Activated CD8-positive, alpha-beta memory T cell treated with anti-CD3 and anti-CD28 coated beads for 4 hours (primary cell): ENCODE measurements around the gene WDR59.
"Not testable (repeated sequence)": the region's sequence is repeated elsewhere in the genome, so short reads cannot be mapped to it uniquely, and the experiment has no call there.

Experiments used
- DNase-seq, 2 donors: peaks; one replicate each; pipeline ENCODE4 v3.0.0-alpha.2; 2020; ENCODE audit warnings: low read depth in 2 of 2

WDR59 gene

DNA sequence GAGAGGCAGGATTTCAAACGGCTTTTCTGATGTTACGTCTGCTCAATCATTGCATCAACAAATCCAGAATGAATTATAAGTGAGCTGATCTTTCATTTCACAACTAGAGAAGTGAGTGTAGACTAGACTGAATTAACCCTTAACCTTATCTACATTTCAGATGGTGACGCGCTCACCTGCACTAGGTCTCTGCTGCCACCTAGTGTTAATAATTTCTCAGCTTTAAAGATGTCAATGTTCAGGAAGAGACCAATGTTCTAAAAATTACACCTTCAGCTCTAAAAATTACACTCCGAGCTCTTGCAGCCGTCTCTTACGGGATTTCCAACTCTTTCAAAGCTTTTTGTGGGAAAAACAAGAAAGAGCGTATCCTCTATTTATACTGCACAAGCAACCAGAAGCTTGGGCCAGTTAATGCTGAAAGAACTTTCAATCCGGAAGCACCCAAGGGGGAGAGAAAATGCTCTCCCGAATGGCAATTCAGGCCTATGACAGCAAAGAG is 122.1 kb downstream of the WDR59 start:
- DNase-seq: no peak

DNA sequence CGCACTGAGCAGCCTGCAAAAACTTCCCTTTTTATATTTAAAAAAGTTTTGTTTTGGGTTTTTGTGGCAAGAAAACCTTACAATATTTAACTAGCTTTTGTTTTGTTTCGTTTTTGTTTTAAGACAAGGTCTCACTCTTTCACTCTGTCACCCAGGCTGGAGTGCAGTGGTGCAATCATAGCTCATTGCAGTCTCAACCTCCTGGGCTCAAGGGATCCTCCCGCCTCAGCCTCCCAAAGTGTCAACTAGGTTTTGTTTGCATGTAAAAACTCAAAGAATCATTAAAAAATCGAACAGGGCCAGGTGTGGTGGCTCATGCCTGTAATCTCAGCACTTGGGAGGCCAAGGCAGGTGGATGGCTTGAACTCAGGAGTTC is 132.4 kb downstream of the WDR59 start:
- DNase-seq: no peak

DNA sequence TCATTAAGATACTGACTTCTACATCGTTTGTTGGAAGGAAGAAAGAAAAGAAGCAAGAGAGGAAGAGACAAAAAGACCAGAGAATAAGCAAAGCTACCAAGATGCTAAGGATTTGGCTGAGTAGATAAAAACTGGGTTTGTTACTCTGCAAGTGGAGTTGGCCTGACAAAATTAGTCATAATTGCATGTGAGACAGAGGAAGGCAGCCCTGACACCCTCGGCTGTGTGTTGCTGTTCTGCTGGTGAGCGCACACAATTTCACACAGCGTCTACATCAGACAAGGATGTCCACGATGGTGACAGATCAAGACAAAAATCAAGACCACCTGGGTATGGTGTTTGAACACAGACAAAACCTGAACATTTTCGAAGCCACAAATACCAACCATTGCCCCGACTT is 134.9 kb downstream of the WDR59 start:
- no peak for DNase-seq

DNA sequence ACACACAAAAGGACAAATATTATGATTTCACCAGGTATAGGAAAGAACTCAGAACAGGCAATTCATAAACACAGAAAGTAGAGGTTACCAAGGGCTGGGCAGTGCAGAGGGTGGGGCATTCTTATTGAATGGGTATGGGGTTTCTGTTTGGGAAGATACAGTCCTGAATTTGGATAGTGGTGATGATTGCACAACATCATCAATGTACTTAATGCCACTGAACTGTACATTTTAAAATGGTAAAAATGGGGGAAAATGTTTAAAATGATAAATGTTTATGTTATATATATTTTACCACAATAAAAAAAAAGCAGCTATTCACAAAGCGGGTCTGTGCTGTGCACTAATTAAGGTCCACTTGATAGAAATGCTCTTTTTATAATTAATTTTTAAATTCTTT is 137.7 kb downstream of the WDR59 start:
- no peak for DNase-seq

DNA sequence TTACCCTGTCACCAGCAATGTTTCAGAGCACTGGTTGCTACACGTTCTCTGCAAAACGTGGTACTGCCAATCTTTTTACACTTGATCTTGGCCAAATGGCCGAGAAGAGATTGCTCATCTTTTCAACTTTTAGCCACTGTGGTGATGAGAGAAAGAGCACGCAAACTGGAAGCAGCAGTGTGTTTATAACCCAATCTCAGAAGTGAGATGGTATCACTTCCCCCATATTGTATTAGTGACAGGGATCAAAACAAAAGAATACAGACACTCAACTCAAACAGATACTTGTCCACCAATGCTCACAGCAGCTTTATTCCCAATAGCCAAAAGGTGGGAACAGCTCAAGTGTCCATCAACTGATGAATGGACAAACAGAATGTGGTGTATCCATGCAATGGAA is 138.2 kb downstream of the WDR59 start:
- no peak for DNase-seq

DNA sequence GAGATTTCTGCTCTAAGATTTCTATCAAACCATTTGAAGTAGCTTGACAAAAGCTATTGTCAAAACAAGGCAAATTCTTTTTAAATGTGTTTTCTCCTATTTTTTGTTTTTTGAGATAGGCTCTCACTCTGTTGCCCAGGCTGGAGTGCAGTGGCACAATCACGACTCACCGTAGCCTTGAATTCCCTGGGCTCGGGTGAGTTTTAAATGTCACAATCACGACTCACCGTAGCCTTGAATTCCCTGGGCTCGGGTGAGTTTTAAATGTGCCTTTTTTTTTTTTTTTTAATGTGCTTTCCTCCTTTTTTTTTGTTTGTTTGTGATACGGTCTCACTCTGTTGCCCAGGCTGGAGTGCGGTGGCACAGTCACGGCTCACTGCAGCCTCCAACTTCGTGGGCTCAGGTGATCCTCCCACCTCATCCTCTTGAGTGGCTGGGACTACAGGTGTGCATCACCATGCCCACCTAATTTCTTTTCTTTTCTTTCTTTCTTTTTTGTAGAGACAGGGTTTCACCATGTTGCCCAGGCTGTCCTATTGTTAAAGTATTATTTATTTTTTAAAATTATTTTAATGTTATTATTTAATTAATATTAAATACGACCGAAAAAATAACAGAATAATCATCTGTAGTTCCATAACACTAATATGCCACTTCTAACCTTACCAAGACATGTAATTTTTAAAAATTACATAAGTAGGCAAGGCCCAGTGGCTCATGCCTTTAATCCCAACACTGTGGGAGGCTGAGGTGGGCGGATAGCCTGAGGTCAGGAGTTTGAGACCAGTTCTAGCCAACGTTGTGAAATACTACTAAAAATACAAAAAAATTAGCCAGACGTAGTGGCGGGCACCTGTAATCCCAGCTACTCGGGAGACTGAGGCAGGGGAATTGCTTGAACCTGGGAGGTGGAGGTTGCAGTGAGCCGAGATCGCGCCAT is 140.6 kb downstream of the WDR59 start:
- no peak for DNase-seq

DNA sequence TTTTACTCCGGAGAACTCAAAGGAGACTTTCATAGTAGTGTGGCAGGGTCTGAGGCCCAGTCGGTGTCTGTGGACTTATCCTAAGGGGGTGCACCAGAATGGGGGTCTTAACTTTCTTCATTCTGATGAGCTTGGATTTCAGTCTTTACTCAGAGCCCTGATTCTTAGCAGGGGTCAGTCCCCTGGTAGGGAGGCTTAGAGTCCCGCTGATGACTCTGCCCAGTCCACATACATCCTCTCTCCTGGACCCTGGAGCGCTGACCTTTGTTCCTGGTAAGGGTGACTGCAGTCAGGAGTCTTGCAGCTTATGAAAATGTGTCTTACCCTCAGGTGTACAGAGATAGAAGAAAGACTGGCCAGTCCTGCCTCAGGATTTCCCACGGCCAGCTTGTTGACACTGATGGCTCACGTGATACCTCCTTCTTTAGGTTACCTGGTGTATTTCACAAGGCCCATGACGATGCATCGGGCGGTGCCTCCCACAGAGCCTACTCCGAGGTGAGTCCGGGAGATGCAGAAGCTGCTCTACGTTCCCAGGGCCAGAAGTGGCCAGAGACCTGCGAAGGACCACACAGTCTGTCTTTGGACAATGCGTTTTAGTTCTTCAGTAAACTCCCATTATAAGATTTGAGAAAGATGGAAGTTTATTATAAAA is 141.4 kb downstream of the WDR59 start:
- DNase-seq: not testable (repeated sequence)

DNA sequence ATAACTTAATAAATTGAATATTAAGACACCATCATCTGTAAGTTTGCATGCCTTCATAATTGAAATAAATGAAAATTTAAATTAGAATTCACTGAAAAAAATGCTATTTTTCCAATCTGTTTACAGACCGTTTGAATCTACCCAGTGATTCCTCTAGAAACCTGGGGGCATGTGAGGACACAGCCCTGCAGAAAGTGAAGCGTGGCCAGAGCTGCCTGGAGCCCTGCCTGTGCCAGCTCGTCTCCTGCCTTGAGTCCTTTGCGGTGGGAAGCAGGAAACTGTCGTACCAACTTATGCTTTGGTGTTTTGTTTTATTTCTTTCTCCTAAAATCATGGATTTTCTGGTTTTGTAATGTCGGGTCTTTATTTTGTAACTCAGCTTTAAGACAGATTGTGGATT is 142.5 kb downstream of the WDR59 start:
- DNase-seq: no peak

DNA sequence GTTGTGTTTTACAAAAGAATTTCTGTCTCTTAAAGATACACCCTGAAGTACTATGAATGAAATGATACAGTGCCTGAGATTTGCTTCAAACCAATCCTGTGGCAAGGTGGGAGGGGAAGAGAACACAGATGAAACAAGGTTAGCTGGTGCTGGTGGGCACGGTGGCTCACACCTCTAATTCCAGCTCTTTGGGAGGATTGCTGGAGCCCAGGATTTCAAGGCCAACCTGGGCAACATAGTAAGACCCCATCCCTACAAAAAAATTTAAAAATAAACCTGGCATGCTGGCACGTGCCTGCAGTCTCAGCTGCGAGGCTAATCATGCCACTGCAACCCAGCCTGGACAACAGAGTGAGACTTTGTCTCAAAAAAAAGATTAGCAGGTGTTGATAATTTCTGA is 143.0 kb downstream of the WDR59 start:
- DNase-seq: no peak

DNA sequence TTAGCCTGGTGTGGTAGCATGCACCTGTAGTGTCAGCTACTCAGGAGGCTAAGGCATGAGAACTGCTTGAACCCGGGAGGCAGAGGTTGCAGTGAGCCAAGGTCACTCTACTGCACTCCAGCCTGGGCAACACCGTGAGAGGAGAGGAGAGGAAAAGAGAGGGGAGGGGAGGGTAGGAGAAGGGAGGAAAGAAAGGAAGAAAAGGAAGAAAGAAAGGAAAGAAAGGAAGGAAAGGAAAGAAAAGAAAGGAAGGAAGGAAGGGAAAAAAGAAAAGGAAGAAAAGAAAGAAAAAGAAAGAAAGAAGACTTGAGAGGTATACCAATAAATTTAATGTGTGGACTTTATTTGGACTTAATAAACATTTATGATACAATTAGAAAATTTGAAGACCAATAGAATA is 143.5 kb downstream of the WDR59 start:
- DNase-seq: no peak

DNA sequence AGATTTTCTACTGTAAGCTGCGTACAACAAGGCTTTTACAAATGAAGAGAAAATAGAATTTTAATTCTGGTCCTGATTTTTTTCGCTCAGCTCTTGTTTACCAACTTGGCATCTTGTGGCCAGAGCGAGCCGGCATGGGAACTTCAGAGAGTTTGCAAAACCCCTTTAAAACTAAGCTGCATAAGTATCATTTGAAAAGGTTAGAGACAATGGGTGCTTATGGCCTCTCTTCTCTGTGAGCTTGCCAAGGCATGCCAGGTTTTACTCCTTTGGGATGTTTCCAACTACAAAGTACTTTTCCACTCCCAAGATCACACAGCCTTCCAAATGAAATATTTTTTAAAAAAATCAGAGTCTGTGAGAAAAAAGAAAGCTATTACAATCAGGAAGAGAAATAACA is 147.9 kb downstream of the WDR59 start:
- no peak for DNase-seq

DNA sequence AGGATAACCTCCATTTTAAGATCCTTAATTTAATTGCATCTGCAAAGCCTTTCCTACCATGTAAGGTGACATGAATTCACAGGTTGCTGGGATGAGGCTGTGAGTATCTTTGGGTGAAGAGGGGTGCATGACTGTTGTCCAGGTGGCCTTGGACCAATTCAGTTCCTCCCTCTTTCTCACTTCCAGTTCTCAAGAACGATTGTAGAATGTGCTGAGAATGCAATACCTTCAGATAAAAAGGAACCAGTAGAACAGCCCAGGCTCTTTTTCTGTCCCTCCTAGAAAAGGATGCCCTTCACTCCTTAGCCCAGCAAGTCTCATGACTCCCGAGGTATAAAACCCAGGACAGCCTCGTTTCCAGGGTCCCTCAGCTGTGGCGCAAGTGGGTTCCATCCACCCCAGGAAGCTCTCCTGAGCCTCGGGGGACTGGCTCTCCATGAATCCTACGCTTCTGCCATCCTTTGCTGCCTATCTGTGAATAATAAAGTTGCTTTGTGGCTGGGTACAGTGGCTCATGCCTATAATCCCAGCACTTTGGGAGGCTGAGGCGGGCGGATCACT is 148.7 kb downstream of the WDR59 start:
- DNase-seq: no peak

DNA sequence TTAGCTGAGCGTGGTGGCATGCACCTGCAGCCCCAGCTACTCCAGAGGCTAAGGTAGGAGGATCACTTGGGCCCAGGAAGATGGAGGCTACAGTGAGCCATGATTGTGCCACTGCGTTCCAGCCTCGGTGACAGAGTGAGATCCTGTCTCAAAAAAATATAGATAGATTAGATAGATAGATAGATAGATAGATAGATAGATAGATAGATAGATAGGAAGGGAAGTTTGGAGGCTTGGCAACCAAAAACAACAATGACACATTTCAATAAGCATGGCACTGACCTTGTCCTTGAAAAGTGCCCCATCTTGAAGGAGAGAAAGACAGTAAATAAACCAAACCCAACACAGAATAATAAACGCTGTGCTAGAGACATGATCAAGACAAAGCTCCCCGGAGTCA is 152.7 kb downstream of the WDR59 start:
- no peak for DNase-seq

DNA sequence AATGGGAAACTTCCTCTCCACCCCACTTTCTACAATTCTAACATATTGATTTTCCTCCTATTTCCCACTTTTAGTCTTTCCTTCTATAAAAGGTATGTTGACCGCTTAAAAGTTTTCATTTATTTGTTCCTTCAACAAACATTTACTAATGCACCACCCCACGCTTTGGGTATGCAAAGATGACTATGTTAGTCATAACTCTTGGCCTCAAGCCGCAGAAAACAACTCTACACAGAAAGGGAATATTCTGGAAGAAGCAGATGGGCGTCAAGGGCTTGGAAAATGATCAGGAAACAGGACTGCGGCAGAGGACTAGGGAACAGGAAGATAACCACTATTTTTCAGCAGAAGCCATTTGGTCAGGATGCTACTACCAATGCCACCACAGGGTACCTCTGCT is 153.5 kb downstream of the WDR59 start:
- DNase-seq: no peak

DNA sequence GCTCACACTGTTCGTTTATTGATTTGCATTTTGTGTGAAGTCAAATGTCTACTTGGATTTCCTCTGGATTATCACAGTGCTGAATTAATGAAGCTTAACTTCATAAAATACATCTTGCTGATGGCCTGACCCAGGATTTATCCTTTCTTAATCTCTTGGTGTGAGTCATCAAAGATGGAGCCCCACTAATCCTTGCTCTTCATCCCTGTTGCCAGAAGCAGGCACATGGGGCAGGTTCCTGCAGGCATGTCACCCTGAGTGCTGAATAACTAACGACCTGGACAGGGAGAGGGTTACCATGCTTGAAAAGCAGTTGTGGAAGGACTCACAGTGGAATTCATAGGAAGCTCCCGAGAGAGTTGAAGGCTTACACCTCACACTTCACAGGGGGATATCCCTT is 154.3 kb downstream of the WDR59 start:
- DNase-seq: no peak

DNA sequence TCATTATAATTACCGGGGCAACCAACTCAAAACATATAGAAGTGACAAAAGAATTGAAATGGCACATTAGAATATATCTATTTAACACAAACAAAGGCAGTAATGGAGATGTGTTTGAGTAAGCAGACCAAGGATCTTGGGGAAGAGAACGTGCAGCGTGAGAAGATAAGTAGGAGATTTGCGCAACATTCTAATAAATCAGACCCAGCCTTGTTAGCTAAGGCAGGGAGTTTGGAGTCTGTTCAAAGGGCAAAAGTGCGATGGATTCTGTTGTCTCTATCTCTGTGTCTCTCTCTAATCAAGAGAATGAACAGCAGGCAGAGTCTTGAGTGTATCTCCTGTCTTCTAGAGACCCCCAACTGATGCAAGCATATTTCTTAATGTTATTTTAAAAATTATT is 155.3 kb downstream of the WDR59 start:
- DNase-seq: no peak

DNA sequence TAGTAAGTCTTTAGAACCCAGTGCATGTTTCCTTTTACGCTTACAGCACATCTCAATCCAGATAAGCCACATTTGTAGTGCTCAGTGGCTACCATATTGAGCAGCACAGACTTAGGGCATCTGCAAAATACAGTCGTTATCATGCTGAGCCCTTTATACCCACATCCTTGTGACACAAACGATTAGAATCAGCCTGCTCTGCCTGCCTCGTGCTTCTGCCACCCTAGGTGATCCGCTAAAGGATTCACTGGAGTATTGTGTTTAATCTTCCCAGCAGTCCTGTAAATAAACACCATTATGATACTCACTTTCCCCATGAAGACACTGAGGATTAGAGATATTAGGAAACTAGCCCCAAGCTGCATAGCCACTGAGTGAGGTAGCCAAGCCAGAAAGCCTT is 159.0 kb downstream of the WDR59 start:
- DNase-seq: no peak

DNA sequence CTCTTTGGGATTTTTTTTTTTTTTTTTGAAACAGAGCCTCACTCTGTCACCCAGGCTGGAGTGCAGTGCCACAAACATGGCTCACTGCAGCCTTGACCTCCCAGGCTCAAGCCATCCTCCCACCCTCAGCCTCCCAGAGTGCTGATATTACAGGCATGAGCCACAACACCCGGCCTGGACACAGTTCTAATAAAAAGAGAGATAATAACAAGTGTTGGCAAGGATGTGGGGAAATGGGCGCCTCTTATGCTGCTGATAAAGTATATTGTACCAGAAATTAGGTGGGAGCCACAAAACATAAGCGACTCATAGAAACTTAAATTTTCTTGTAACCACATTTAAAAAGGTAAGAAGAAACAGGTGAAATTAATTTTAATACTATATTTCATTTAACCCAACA is 159.9 kb downstream of the WDR59 start:
- DNase-seq: no peak
